COLO668 (cell line): ENCODE results near the gene TBC1D7.
A peak's percentile ranks its signal among the peaks of the same experiment; 100 is the strongest.

Experiments
- DNase-seq: peaks from one replicate; lab custom pipeline; 2025; ENCODE audit not compliant: unreplicated experiment; lab: John Stamatoyannopoulos, UW

Gene TBC1D7

DNA sequence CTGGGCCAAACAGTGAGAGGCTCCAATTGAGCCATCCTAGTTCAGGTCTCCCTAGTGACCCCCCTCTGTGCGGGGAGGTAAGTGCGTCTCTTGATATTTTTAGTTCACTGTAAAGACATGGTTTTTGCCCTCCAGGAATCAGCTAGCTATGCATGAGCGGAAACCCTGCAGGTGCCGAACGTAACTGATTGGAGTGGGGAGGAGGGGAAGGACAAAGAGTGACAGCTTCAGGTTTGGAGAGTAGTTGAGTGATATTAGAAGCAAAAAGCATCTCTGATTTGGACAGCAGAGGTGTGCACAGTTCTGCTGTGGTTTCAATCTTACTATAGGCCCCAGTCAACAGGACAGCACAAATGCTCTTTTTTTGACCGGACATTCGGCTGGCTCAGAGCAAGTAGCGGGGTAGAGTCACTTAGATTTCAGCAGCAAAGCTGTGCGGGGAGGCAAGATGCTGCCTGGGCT lies 31.8 kb downstream of the TBC1D7 start:
- DNase-seq: no peak

DNA sequence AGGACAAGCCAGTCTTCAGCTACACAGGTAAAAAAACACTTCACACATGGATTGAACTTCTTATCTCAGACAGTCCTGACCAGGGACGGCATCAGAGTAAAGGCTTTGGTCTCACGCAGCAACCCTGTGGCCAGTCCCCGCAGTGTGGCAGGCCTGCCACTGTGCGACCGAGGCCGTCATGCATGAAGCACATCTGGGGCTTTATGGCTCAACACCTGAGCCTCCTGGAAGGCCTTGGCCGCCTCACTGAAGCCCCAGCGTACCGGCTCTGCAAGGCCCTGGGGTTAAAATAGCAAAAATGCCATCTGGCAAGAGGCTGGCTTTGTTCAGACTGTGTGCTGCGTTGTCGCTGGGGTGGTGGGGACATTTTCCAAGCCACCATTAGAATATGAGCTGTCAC lies 32.8 kb downstream of the TBC1D7 start:
- no peak for DNase-seq

DNA sequence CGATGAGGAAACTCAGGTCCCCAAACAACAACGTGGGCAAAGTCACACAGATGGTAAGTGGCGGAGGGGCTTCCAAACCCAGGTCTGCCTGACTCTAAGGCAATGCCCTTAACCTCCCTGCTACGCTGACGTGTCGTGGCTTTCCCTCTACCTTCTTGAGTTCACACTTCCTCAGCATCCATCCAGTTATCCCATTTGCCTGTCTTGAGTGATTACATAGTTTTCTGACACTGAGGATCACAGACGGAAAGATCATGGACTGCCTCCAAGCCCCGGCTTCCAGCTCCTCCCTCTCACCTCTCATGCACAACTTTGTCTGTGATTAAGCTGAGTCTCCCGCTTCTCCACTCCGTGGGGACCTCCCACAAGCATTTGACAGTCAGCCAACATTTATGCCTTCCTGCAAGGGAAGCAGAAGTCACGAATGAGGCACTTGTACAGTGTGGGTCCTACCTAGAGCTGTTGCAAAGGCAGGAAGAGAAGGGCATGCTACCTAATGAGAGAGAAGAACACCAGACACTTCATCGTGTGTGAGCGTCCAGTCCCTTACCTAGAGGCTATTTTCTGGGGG lies 33.8 kb downstream of the TBC1D7 start:
- no peak for DNase-seq

DNA sequence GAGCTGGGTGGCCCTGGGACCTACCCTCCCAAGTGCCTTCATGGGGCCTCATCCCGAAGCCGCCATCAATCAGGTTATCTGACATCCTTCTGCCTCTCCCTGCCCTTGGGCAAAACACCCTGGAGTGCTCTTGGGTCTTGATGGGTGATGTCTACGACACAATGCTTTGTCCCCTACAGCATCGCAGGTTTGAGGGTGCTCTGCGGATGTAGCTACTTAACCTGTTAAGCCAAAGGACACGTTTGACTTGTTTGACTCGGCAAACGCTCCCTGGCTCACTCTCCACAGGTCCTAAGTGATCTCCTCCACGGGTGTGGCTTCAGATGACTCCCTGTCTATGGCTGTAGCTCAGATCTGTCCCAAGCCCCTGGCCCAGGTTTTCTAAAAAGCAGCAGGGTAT lies 35.6 kb downstream of the TBC1D7 start:
- DNase-seq: no peak

DNA sequence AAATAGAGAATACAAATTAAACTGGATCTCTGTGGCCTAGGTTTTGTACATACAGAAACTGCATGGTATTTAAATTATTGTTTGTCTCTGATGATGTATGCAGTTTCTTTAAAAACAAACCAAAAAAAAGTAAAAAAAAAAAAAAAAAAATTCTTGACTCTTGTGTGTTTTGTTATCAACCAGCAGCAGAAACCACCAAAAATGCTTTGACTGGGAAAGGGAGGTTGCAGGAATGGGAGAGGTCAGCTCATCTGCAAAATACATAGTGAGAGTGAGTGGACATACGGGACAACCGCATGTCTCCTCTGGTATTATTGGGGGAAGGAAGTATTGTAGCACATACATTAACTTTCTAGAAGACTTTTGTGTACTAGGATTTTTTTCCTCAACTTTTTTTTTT lies 38.0 kb downstream of the TBC1D7 start:
- no peak for DNase-seq

DNA sequence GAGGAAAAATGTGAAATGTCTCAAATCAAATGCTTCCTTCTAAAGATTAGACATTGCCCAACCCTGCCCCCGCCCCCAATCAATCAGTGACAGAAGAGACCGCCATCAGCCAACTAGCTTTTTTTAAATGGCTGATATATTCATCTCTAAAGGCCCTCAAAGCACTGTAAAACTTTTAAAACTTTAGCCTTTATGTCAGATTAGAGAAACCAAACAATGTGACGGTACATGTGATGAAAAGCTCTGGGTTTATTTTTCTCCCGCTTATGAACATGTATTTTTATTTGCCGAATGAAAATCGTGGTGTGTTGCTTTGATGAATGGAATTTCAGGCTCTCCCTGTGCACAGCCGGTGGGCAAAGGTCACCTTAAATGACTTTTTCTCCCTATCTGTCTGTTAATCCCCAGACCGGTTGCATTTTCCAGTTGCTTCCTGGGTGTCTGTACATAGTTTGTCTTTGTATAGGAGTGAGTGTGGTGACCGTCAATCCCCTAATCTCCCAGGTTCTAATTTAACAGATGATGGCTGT lies 38.5 kb downstream of the TBC1D7 start:
- DNase-seq: no peak

DNA sequence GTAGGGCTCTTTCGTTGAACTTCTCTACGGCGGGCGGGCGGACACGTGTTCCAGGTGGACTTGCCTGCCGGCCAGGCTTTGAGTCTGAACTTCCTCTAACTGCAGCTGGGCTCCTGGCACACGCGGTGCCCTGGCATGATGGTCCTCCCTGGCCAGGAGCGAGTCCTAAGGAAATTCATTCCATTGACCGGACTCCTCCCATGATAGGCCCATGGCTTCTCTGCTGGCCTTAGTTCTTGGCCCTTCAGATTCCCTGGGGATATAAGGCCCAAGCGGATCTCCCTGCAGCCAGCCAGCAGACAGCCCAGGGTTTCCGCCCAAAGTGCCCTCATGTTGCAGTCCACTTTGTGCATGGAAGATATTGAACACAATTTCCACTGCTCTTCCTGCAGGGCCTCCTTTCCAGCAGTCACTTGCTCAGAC lies 39.4 kb downstream of the TBC1D7 start:
- DNase-seq: no peak

DNA sequence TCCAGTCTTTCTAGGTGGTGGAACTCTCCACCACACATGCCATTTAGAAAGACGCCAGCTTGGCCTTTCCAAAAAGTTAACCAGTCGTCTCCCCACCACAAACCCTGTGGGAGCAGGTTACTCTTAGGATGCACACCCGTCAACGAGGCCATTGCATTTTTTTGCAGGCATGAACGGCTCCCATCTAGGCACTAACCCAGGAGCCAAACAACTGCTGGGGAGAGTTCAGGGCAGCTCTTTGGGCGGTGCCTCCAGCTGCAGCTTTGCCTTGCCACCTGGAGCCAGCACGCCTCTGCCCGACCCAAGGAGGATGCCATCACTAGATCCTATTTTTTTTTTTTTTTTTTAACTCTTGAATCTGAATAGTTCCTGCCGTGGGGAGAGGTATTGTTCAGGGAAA lies 39.9 kb downstream of the TBC1D7 start:
- DNase-seq: no peak

DNA sequence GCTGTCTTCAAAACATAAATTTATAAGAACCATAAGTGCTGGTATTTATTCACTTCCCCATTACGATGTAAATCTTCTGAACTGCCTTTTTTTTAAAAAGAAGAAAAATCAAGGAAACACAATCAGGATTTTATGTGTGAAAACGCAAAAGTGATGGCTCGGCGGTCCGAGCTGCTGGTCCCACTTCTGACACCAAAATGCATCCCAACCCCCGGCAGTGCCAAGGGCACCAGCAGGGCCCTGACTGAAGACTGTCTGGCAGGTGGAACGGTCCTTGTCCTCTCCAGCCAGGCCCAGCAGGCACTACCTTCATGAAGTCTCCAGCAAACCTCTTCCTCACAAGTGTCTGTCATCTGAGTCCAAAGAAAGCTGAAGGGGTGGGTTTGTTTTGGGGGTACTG lies 41.2 kb downstream of the TBC1D7 start:
- no peak for DNase-seq

DNA sequence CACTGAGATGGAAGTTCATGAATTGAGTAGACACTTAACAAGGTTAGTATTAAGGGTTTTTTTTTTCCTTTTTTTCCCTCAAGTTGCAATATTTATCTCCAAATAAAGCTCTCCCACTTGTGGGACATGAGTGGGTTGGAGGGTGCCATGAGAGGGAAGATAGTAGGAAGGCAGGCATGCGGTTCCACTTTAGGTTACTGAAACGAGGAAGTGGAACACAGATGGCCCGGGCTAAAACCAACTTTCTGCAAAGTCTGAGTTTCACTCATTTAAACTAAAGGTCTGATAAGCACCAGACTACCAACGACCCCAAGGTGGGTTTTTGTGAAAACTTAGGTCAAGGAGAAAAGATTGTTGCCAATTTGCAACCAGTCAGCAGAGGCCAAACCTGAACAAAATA lies 42.2 kb downstream of the TBC1D7 start:
- no peak for DNase-seq

DNA sequence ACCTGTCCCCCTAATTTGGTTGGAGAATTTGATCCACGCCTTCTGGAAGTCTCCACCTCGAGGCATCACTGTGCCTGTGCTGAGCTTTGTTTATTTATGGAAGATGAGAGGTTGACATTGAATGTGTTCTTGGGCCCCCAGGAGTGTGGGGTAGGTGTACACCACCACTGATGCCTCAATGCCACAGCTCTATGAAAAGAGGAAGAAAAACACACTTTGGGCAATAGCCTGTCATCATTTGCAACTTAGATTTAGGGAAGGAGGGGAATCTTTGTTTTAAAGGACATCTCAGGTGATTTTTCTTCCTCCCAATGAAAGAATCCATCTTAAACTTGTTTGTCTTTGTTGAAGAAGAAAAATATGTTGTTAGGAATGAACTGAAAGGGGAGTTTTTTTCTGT lies 42.6 kb downstream of the TBC1D7 start:
- no peak for DNase-seq

DNA sequence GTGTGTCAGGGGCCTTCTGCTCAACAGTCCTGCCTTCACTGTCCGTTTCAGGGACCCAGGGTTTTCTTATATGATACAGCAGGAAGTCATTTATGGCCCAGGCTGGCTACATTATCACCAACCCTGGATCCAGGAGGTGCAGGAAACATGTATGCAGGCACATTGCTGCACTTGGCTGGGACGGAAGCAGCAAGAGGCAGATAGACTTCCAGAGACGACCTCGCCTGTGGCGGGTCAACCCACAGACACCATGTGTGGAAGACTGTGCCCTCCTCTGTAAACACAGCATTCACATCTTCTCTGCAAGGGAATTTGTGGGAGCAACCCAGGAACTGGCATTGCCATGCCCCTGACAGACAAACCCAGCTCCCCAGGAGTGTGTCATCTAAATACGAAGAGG lies 43.7 kb downstream of the TBC1D7 start:
- DNase-seq: no peak

DNA sequence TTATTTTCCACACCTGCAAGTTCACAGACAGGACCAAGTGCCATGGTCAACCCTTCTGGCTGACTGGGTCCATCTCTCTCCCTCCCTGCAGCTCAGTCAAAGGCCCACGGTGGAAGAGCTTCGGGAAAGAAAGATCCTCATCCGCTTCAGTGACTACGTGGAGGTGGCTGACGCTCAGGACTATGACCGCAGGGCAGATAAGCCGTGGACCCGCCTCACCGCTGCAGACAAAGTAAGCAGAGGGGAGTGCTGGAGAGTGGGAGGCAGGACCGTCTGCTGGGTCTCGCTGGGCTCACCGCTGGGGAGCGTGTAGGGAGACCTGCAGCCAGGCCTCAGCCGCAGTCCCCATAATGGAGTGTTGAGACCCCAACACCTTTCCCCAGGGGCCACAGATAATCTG lies 45.0 kb downstream of the TBC1D7 start:
- DNase-seq: no peak

DNA sequence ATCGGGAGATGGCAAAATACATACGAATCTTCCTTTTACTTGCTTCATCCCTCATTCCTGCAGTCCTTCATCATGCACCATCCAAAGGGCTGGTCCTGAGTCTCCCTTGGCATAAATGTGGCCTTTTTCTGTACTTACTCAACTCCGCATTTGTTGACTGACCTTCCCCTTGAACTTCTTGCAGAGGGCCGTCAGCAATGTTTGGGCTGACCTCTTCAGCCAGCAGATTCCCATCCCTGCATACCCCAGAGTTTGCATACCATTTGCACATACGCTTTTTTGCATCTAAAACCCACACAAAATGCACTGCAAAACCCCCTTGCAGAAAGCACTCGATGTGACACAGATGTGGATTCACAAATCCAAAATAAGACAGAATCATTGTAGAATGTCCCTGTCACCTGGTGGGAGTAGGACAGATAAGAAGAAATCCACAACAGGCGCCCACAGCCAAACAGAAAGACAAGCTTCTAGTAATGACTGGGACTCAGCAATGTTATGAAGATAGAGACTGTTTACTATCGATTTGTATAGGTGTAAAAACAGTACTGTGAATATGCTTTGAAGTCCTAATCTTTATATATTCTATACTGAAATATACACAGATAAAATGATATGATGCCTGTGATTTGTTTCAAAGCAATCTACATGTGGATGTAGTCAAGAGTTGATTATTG lies 45.8 kb downstream of the TBC1D7 start:
- no peak for DNase-seq

DNA sequence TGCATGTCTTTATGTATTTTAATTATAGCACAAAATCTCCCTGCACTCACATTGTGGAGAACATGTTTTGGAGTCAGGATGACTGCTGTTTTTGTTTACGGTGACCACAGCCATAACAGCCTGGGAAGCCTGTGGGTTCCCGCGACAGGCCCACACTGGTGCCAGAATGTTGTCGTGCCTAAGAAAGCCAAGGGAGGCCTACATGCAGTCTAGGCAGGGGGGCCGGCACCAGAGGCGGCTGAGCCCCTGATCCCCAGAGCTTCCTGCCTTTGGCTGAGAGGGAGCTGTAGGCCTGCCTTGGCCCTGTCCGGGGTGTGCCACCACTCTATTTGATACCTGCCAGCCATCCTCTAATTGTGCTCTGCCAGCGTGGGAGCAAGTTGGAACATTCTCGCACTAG lies 46.7 kb downstream of the TBC1D7 start:
- no peak for DNase-seq

DNA sequence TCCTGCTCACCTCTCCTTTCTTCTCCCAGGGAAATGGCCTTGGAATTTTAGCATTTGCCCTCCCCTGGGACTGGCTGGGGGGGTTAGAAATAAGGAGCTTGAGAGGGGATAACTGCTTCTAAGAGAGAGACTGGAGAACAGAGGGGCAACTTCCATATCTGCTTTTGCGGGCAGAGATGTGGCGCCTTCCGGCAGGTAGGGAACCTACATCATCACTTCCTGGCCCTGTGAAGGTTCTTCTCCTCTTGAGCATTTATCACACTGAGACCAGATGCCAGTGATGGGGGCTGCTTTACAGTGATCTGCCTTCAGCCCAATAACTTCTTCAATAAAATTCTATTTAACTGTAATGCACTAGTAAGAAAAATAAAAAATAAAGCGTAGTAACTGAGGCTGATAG lies 48.1 kb downstream of the TBC1D7 start:
- DNase-seq: no peak

DNA sequence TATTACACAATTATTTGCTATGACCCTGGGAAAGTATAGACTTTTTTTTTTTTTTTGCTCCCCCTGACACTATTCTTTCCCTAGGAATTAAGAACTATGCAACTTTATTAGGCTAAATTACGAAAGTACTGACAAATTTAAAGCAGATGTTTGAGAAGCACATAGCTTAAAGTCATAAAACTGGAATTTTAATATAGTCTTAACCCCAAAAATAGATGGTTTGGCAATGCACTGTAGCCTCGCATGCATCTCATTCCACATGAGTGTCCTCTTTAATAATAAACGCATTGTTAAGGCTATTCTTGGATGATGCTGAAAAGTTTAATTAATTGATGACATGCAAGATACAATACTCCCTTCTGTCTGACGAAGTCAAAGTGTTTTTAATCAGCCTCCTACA lies 49.3 kb downstream of the TBC1D7 start:
- no peak for DNase-seq

DNA sequence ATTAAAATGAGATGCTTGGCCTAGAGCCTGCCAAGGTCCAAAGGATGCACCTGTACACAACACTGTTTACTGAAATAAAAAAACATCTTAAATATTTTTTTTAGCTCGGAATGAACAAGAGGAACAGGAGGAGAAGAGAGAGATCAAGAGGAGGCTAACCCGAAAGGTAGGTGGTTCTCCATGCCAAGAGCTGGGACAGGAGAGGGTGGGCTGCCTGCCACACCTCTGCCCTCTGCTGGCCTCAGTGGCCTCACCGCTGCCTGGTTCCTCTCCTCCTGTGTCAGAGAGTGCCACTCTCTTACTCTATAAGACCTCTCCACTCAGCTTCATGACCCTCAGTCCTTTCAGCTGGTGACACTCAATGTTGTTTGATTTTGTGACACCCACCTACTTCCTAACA lies 50.2 kb downstream of the TBC1D7 start:
- peak; percentile 7 for DNase-seq

DNA sequence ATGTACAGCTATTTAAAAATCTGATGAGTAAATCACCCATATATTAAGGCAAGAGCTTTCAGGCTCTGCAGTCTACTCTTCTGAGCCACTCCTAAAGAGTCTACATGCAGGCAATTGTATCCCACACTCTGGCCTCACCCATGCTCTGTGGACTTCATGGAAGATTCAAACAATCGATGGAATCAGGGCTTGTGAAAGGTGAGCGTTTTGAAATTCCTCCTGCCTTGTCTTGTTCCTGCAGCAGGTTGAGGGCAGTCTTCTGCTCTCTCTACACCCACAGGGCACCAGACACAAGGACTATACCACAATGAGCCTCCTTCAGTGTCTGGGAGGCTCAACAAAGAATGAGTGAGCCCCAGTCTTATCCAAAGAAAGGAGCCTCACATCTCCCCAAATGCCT lies 51.1 kb downstream of the TBC1D7 start:
- no peak for DNase-seq

DNA sequence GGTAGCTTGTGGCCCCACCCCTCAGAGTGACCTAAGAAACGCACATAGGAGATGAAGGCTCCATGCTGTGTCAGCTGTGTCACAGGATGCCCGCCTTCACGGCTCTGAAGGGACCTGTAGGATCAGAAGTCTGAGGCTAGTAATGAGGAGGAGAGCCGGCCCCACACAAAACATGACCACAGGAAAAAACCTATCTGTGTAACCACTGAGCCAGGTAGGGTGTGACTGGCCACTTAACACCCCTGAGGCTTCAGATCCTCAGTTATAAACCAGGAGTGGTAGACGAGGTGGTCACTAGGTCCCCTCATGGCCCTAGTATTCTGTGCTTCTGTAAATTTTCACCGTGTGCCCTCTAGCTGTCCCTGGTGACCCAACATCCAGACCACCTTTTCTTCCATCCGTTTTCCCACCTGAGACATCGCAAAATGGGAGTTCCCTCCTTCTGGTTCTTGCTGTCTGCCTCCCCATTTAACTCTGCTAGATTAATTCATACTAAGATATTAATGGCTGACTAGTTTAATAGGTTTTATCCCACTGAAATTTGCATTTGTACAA lies 52.8 kb downstream of the TBC1D7 start:
- no peak for DNase-seq

DNA sequence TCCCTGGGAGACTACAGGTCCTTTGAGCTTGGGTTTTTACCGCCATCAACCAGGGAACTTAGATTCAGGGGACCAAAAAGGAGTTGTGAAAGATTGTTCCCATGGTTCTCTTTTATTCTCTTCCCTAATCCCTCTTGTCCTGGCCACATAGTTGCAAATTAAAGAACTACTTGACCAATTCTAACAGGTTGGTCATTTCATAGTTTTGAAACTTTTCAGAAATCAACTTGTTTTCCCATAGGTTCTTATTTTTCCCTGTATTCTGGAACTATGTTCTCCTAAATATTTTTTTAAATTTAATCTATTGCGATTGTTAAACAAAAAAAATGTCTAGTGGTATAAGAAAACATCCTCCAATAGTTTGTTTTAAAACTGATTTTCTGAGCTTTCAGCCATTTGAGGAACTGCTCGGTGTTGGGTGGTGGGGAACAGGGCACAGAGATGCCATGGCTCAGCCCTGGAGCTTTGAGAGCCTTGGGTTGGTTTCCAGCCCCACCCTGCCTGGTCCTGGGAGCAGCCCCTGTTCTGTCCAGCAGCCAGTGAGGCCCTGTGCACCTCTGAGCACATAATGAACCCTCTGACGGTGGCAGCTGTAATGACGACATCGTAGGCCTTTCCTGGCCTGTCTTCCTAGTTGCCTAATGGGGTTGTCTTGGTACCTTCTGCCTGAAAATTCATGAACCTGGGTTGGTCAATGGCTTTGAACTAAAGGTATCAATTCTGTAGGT lies 53.5 kb downstream of the TBC1D7 start:
- no peak for DNase-seq
